Measurements from ENCODE around the gene TMEM9.

DNA sequence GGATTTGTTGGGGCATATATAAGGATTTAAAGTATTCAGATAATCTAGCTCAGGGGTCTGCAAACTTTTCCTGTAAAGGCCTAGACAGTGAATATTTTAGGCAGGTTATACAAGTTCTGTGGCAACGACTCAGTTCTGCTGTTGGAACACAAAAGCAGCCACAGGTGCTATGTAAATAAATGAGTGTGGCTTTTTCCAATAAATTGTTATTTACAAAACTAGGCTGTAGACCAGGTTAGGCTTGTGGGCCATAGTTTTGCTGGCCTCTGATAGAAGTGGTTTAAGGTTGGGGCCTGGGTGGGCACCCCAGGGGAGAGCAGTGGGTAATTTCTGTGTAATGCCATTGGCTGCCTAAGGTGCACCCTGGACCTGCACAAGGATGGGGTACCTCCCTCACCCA, 19.5 kb upstream of the TMEM9 start:
- no peak for TF ChIP-seq POLR2AphosphoS5 (IDR thresholded peaks at IDR 0.05; ENCODE audit: borderline replicate concordance, low read depth, low read length)
- TF ChIP-seq EZH2 (IDR thresholded peaks at IDR 0.05): no peak

All from SK-N-MC (cell line).